ENCODE data around the gene GGPS1.
"Not testable (repeated sequence)": the region's sequence is repeated elsewhere in the genome, so short reads cannot be mapped to it uniquely, and the experiment has no call there.

The GGPS1 gene

GRCh38 chr1:235375919-235376605, 47.7 kb downstream of the GGPS1 start (continued):
- no peak for TF ChIP-seq PATZ1 (CRISPR knock-in tag; IDR thresholded peaks at IDR 0.05; ENCODE audit: borderline replicate concordance)

- ATAC-seq: not testable (repeated sequence)
These were observed 49.9 kb downstream of the GGPS1 start for GRCh38 chr1:235378134-235378735.

GRCh38 chr1:235381955-235382739, 53.8 kb downstream of the GGPS1 start:
- ATAC-seq: not testable (repeated sequence)

- ATAC-seq: not testable (repeated sequence)
These were observed 57.3 kb downstream of the GGPS1 start for GRCh38 chr1:235385633-235386032.

GRCh38 chr1:235391874-235392273, 63.5 kb downstream of the GGPS1 start:
- 0 out of 3 replicates have a peak, but pooled peaks have one; percentile 30 for ATAC-seq
- TF ChIP-seq ESRRG (CRISPR knock-in tag; IDR thresholded peaks at IDR 0.05): no peak
- TF ChIP-seq ZFP30 (CRISPR knock-in tag; IDR thresholded peaks at IDR 0.05): no peak
- no peak for TF ChIP-seq ZFP3 (CRISPR knock-in tag; IDR thresholded peaks at IDR 0.05)
- no peak for TF ChIP-seq TSHZ2 (CRISPR knock-in tag; IDR thresholded peaks at IDR 0.05)
- TF ChIP-seq GLIS3 (CRISPR knock-in tag; IDR thresholded peaks at IDR 0.05): no peak
- no peak for TF ChIP-seq PATZ1 (CRISPR knock-in tag; IDR thresholded peaks at IDR 0.05; ENCODE audit: borderline replicate concordance)
- no peak for TF ChIP-seq BACH2 (CRISPR knock-in tag; IDR thresholded peaks at IDR 0.05; ENCODE audit: borderline replicate concordance)
